GM12878 (cell line): ENCODE measurements around the gene TMEM72. TPM values are rescaled to one million over a fixed set of nuclear protein-coding genes. Genes with fewer than 3 reads are reported as not detected.
A peak's percentile ranks its signal among the peaks of the same experiment; 100 is the strongest.

Experiments
- ATAC-seq: fragments of 200-7000 bp; cut with Tn5 transposase; 3 replicates; pipeline ENCODE4 v1.9.1; 2020; ENCODE audit warnings: mild to moderate bottlenecking, moderate library complexity
- BruUV-seq: library from RNA; stranded (reverse); fragments of 400-500 nt; replicated peaks from 2 replicates; lab custom pipeline; 2021; lab: Mats Ljungman, UMichigan
- CTCF ChIA-PET: fragments of 300-600 bp; sonication (Branson Sonifier 250); formaldehyde crosslinking; extraction: SDS; loops from one replicate; lab custom pipeline; 2021; ENCODE audit warnings: inconsistent platforms; lab: Yijun Ruan, JAX
- POLR2A ChIA-PET: fragments of 350-600 bp; formaldehyde crosslinking; extraction: SDS; loops from one replicate; lab custom pipeline; 2021; ENCODE audit warnings: inconsistent platforms; lab: Charles Lee
- RAD21 ChIA-PET: fragments of 300-600 bp; sonication (Branson Sonifier 250); formaldehyde crosslinking; loops from one replicate; lab custom pipeline; 2023; ENCODE audit warnings: antibody characterized with exemption; ENCODE audit not compliant: unreplicated experiment; lab: Charles Lee
- SMC1A ChIA-PET: fragments of 300-600 bp; sonication (Branson Sonifier 250); formaldehyde crosslinking; loops from one replicate; lab custom pipeline; 2023; ENCODE audit not compliant: unreplicated experiment, uncharacterized antibody; lab: Charles Lee
- DNase-seq: peaks from one replicate; pipeline ENCODE4 v3.0.0-alpha.2; 2011; ENCODE audit warnings: low read depth, low spot score
- FAIRE-seq: peaks from 3 replicates; lab custom pipeline; 2011; peaks lifted over from hg19 to GRCh38; lab: Jason Lieb, UNC
- H2AFZ ChIP-seq: 2 replicates; pipeline ENCODE4 v1.6.0; 2011; ENCODE audit warnings: low read depth, low read length, control low read depth; ENCODE audit not compliant: control insufficient read depth
- H3K27ac ChIP-seq: 2 replicates; pipeline ENCODE4 v1.5.1; 2011; ENCODE audit warnings: control low read depth; ENCODE audit not compliant: control insufficient read depth, insufficient read depth
- H3K27me3 ChIP-seq, 2 experiments: replicated peaks in 1 of 2; 2 replicates each; pipeline versions ENCODE4 v1.6.0 to v1.6.1; 2011; ENCODE audit warnings: low read length in 1 of 2; ENCODE audit not compliant: control insufficient read depth in 2 of 2, insufficient read depth in 2 of 2
- H3K36me3 ChIP-seq, 2 experiments: 2 replicates each; pipeline ENCODE4 v1.5.1; 2011; ENCODE audit warnings: low read length in 1 of 2; ENCODE audit not compliant: control insufficient read depth in 2 of 2, insufficient read depth in 2 of 2
- H3K4me1 ChIP-seq: 2 replicates; pipeline ENCODE4 v1.6.1; 2011; ENCODE audit warnings: mild to moderate bottlenecking, low read length, moderate library complexity, mixed read lengths; ENCODE audit not compliant: control insufficient read depth, insufficient read depth
- H3K4me2 ChIP-seq: 2 replicates; pipeline ENCODE4 v1.6.0; 2011; ENCODE audit warnings: control low read depth; ENCODE audit not compliant: control insufficient read depth, insufficient read depth
- H3K4me3 ChIP-seq: fragments of 200-600 bp; sonication (generic); 2 replicates; pipeline ENCODE4 v1.5.1; 2016
- H3K79me2 ChIP-seq: 2 replicates; pipeline ENCODE4 v1.6.0; 2011; ENCODE audit warnings: low read length; ENCODE audit not compliant: control insufficient read depth, insufficient read depth
- H3K9ac ChIP-seq: 2 replicates; pipeline ENCODE4 v1.8.0; 2011; ENCODE audit warnings: low read length, control low read depth, mixed read lengths; ENCODE audit not compliant: control insufficient read depth, insufficient read depth
- H3K9me3 ChIP-seq: replicated peaks from 3 replicates; pipeline ENCODE4 v1.5.1; 2011; ENCODE audit warnings: mild to moderate bottlenecking, low read length; ENCODE audit not compliant: control insufficient read depth, insufficient read depth
- H4K20me1 ChIP-seq: 2 replicates; pipeline ENCODE4 v1.6.0; 2011; ENCODE audit not compliant: control insufficient read depth, insufficient read depth
- ETV6 ChIP-seq, 2 experiments: fragments of 450-650 bp in 1 of 2; IDR thresholded peaks in 1 of 2; conservative IDR thresholded peaks in 1 of 2; 2 replicates each; pipeline ENCODE4 v1.6.1; 2014; ENCODE audit warnings: antibody characterized with exemption in 1 of 2, borderline replicate concordance in 1 of 2, low read depth in 1 of 2, mild to moderate bottlenecking in 1 of 2, moderate library complexity in 1 of 2
- FOS ChIP-seq: IDR thresholded peaks from 3 replicates; pipeline ENCODE4 v1.6.1; 2011; ENCODE audit warnings: borderline replicate concordance; ENCODE audit not compliant: insufficient read length; ENCODE audit errors: extremely low read depth
- NR2C2 ChIP-seq: IDR thresholded peaks from 2 replicates; pipeline ENCODE4 v1.6.1; 2011; ENCODE audit warnings: borderline replicate concordance, low read depth; ENCODE audit not compliant: control insufficient read depth, insufficient read length
- SPI1 ChIP-seq: IDR thresholded peaks from 2 replicates; pipeline ENCODE4 v1.6.1; 2011; ENCODE audit warnings: low read depth, mild to moderate bottlenecking, low read length, moderate library complexity, borderline replicate concordance; ENCODE audit not compliant: insufficient read depth
- WGBS: methylation state at CpG from one replicate; pipeline ENCODE4 v1.1.6; 2016; ENCODE audit warnings: low lambda C conversion rate; ENCODE audit not compliant: insufficient replicate concordance, insufficient coverage; ENCODE audit errors: missing lambda C conversion rate; 5-methylcytosine and 5-hydroxymethylcytosine counted together
- in situ Hi-C: fragments of 300-500 bp; cut with MboI; formaldehyde crosslinking; loops from 9 replicates; pipeline ENCODE4 v1.14.3; 2018; ENCODE audit warnings: mixed read lengths
- intact Hi-C: fragments of 100-400 bp; cut with micrococcal nuclease; formaldehyde crosslinking; loops from one replicate; pipeline ENCODE4 v1.14.2; 2022; ENCODE audit not compliant: unreplicated experiment
- polyA plus RNA-seq, 11 experiments: library from polyadenylated mRNA; depleted of rRNA in 4 of 11; unstranded in 6 of 11; stranded (reverse) in 5 of 11; fragments of >200 nt; fragmentation: Nextera tagmentation in 4 of 11; fragmentation: Illumina TruSeq in 1 of 11; extraction: Ambion mirVana in 4 of 11; extraction: Trizol in 1 of 11; gene quantifications; 1 replicate in 1 of 11; 2 replicates in 10 of 11; pipeline versions ENCODE4 v1.2.1 to v1.2.3, GENCODE V29; 2011 to 2016; ENCODE audit warnings: inconsistent platforms in 2 of 11, missing spikeins in 2 of 11, low read depth in 1 of 11
- total RNA-seq, 4 experiments: library from RNA; depleted of rRNA in 3 of 4; stranded (reverse); fragments of >200 nt in 3 of 4; fragmentation: Illumina TruSeq in 1 of 4; extraction: Trizol in 1 of 4; gene quantifications; 2 replicates each; pipeline versions ENCODE4 v1.2.1 to v1.2.3, GENCODE V29; 2013 to 2021
- TF ChIP-seq, protein P1 (sequence below): IDR thresholded peaks from 2 replicates; pipeline ENCODE4 v1.6.1; 2012; ENCODE audit warnings: low read length, inconsistent platforms
- TF ChIP-seq, protein P2 (sequence below): IDR thresholded peaks from 2 replicates; pipeline ENCODE4 v1.6.1; 2012; ENCODE audit warnings: mild to moderate bottlenecking, low read depth, low read length

Gene TMEM72
- total and polyA plus RNA-seq, 10 of the 15 experiments (the other 5 are each of a cell fraction or from before 2014, with no cell fraction given), result 0.12 TPM; not detected in 9

DNA sequence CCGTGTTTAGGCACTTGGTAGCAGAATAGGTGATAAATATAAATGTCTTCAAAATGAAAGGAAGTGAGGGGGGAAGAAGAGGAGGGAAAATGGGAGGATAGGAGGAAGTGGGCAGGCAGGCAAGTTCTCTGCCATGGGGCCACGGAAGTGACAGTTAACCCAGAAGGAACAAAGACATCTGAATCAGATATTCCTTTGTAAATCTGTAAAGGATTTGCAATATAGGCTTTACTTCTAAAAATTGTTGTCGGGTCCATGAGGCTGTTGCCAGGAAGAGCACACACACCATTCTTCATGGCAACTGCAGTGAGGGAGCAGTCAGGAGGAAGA is 24.8 kb downstream of the TMEM72 start:
- ChIA-PET RAD21 (interaction anchor here (0.8 to 5.3 kb wide), 2 partner anchors 41 to 68 kb away, joined by 3 to 62 read pairs; partner anchors contain the start of gene DEPP1), SMC1A (interaction anchor here (0.9 to 5.2 kb wide), 4 partner anchors 9 to 66 kb away, joined by 3 to 92 read pairs (median 5); no protein-coding TSS in a partner anchor), POLR2A (interaction anchor here (1.1 to 1.4 kb wide), 3 partner anchors 28 to 43 kb away, joined by 3 to 4 read pairs (median 4); partner anchors contain the start of gene DEPP1), CTCF (interaction anchor here (1.3 to 8.0 kb wide), 3 partner anchors 10 to 69 kb away, joined by 3 to 116 read pairs (median 5); no protein-coding TSS in a partner anchor)
- Histone ChIP-seq H3K4me2 (no peak overlapping the region), H3K27ac (no peak overlapping the region), H3K4me3 (no peak overlapping the region), H3K4me1 (peaks cover 8% of the 10 kb centered on the region), H2AFZ (peak overlapping the region; percentile 12; the same call in 1 of the 2 replicates), H3K27me3 (no peaks in the 10 kb centered on the region), H3K36me3 (no peaks in the 10 kb centered on the region), H3K9ac (no peak overlapping the region), H3K79me2 (no peaks in the 10 kb centered on the region), H3K9me3 (no peaks in the 10 kb centered on the region; the same call in 2 of the 3 replicates), H4K20me1 (no peaks in the 10 kb centered on the region)
- 51% methylated on average over 3 of the region's 3 CpGs for WGBS
- FAIRE-seq (no peak), ATAC-seq (no peak), DNase-seq (no peak)
- intact Hi-C loops (no loop called here), in situ Hi-C loops (no loop called here)
- no TSS peak for BruUV-seq
- TF ChIP-seq NR2C2 (no peak), SPI1 (no peak), FOS (no peak), ETV6 (conservative IDR thresholded peaks at IDR 0.05 in 1 of 2, IDR thresholded peaks at IDR 0.05 in 1 of 2; ENCODE audit: borderline replicate concordance in 1 of 2, low read depth in 1 of 2) (peak in 1 of 2 experiments; percentile 27; a peak in 1 of 4 replicates)
- TF ChIP-seq, protein P1, sequence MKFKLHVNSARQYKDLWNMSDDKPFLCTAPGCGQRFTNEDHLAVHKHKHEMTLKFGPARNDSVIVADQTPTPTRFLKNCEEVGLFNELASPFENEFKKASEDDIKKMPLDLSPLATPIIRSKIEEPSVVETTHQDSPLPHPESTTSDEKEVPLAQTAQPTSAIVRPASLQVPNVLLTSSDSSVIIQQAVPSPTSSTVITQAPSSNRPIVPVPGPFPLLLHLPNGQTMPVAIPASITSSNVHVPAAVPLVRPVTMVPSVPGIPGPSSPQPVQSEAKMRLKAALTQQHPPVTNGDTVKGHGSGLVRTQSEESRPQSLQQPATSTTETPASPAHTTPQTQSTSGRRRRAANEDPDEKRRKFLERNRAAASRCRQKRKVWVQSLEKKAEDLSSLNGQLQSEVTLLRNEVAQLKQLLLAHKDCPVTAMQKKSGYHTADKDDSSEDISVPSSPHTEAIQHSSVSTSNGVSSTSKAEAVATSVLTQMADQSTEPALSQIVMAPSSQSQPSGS, result no peak
- TF ChIP-seq, protein P2, sequence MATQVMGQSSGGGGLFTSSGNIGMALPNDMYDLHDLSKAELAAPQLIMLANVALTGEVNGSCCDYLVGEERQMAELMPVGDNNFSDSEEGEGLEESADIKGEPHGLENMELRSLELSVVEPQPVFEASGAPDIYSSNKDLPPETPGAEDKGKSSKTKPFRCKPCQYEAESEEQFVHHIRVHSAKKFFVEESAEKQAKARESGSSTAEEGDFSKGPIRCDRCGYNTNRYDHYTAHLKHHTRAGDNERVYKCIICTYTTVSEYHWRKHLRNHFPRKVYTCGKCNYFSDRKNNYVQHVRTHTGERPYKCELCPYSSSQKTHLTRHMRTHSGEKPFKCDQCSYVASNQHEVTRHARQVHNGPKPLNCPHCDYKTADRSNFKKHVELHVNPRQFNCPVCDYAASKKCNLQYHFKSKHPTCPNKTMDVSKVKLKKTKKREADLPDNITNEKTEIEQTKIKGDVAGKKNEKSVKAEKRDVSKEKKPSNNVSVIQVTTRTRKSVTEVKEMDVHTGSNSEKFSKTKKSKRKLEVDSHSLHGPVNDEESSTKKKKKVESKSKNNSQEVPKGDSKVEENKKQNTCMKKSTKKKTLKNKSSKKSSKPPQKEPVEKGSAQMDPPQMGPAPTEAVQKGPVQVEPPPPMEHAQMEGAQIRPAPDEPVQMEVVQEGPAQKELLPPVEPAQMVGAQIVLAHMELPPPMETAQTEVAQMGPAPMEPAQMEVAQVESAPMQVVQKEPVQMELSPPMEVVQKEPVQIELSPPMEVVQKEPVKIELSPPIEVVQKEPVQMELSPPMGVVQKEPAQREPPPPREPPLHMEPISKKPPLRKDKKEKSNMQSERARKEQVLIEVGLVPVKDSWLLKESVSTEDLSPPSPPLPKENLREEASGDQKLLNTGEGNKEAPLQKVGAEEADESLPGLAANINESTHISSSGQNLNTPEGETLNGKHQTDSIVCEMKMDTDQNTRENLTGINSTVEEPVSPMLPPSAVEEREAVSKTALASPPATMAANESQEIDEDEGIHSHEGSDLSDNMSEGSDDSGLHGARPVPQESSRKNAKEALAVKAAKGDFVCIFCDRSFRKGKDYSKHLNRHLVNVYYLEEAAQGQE, result no peak
